ENCODE data around the gene CALHM6. TPM values are rescaled to one million over a fixed set of nuclear protein-coding genes. Genes with fewer than 3 reads are reported as not detected.

The CALHM6 gene
- total and polyA plus RNA-seq, 2 donors (not counting 1 experiment from before 2014, with no cell fraction given) = 30.6 to 68.4 TPM

- ATAC-seq (ENCODE audit: low read depth) (peak; percentile 76), DNase-seq (peak; percentile 86)
- no peaks in the 10 kb centered on the region for H4K20me1 ChIP-seq (ENCODE audit: control insufficient read depth, insufficient read depth, low read length, poor library complexity, severe bottlenecking)
- H3K4me1 ChIP-seq (ENCODE audit: control insufficient read depth in 2 of 2, insufficient read depth in 2 of 2, low read length in 2 of 2) = peaks cover 49 to 50% of the 10 kb centered on the region in 2 donors
- no peaks in the 10 kb centered on the region for H3K9me3 ChIP-seq (ENCODE audit: control extremely low read depth in 1 of 3, control insufficient read depth in 2 of 3, insufficient read depth in 1 of 3, low read length in 2 of 3)
- H3K36me3 ChIP-seq (replicated peaks in 1 of 2; ENCODE audit: control extremely low read depth in 1 of 2, control insufficient read depth in 1 of 2, extremely low read depth in 1 of 2, insufficient read depth in 2 of 2, low read length in 1 of 2) = no peaks in the 10 kb centered on the region
- H3K4me2 ChIP-seq (replicated peaks; ENCODE audit: low read depth, low read length, poor library complexity, severe bottlenecking) = peak overlapping the region; percentile 94
- Mint-ChIP-seq H3K4me3 (peak overlapping the region; percentile 93), H3K27ac (peak overlapping the region; percentile 96), H3K27me3 (no peaks in the 10 kb centered on the region), H3K9me3 (ENCODE audit: insufficient read depth) (no peaks in the 10 kb centered on the region), H3K4me1 (peaks cover 54% of the 10 kb centered on the region)
- ChIA-PET POLR2A (interaction anchor here (1.5 kb wide), 1 partner anchor 52 kb away, joined by 5 read pairs; no protein-coding TSS in a partner anchor), CTCF (interaction anchor here (0.7 to 3.1 kb wide), 4 partner anchors 16 to 175 kb away, joined by 3 to 9 read pairs (median 3); no protein-coding TSS in a partner anchor)
- peak overlapping the region; percentile 30 to 91 (median 71) for H3K4me3 ChIP-seq (ENCODE audit: control extremely low read depth in 1 of 5, extremely low read depth in 1 of 5, insufficient read depth in 1 of 5, low read depth in 2 of 5, low read length in 4 of 5)
- under 1% methylated on average over 72 of the region's 84 CpGs for WGBS (ENCODE audit: insufficient coverage)
- H2AFZ ChIP-seq (ENCODE audit: insufficient read depth, low read depth, low read length, poor library complexity, severe bottlenecking) = peak overlapping the region; percentile 93
- H3K27ac ChIP-seq (ENCODE audit: low read length in 2 of 2) = peak overlapping the region; percentile 86 to 91
- peak overlapping the region; percentile 76 for H3K9ac ChIP-seq (ENCODE audit: low read length)
- TF ChIP-seq EZH2 (IDR thresholded peaks at IDR 0.05; ENCODE audit: borderline replicate concordance, insufficient read depth, low read depth, low read length, poor library complexity, severe bottlenecking) (no peak), CTCF (IDR thresholded peaks at IDR 0.05) (no peak)
- no peaks in the 10 kb centered on the region for H3K27me3 ChIP-seq (replicated peaks in 1 of 4; ENCODE audit: control extremely low read depth in 1 of 4, control insufficient read depth in 3 of 4, insufficient read depth in 4 of 4, low read length in 3 of 4)
- H3K79me2 ChIP-seq (ENCODE audit: control insufficient read depth, insufficient read depth, low read length) = peaks cover 11% of the 10 kb centered on the region
- intact Hi-C loops (cut with micrococcal nuclease) = loop anchor here (1.0 to 10.0 kb wide), 7 partner anchors 11 to 357 kb away; partner anchors contain the start of genes DSE, KPNA5, NT5DC1 and ZUP1
Measured at GRCh38 chr6:116461932-116462885, 1.0 kb downstream of the CALHM6 start.
